ACHN (cell line): ENCODE data around the gene MOBP.
"Not testable (repeated sequence)": the region's sequence is repeated elsewhere in the genome, so short reads cannot be mapped to it uniquely, and the experiment has no call there.

Experiments
- DNase-seq: peaks from one replicate; pipeline ENCODE4 v3.0.0-alpha.2; 2015
- in situ Hi-C: cut with HindIII; loops from 2 replicates; pipeline ENCODE4 v1.10.0; 2017; ENCODE audit warnings: low sequenced_read_pairs, low pct_ligation_motif_present, low pct_unique_long_range_greater_than_20kb

The MOBP gene

GRCh38 chr3:39447637-39448483 is 19.6 kb upstream of the MOBP start:
- in situ Hi-C loops = no loop called here
- DNase-seq = peak; percentile 78

- DNase-seq = no peak
- in situ Hi-C loops = no loop called here
Measured at GRCh38 chr3:39448506-39449233, 18.8 kb upstream of the MOBP start.

GRCh38 chr3:39449796-39450195 is 17.7 kb upstream of the MOBP start:
- no peak for DNase-seq
- in situ Hi-C loops = no loop called here

- DNase-seq = no peak
- in situ Hi-C loops = no loop called here
Measured at GRCh38 chr3:39453134-39453533, 14.3 kb upstream of the MOBP start.

- in situ Hi-C loops = not testable (repeated sequence)
Measured at GRCh38 chr3:39453872-39454271, 13.6 kb upstream of the MOBP start.

GRCh38 chr3:39454591-39455217 is 12.8 kb upstream of the MOBP start:
- in situ Hi-C loops = no loop called here
- no peak for DNase-seq

More at GRCh38 chr3:39453872-39454271, 13.6 kb upstream of the MOBP start:
- not testable (repeated sequence) for DNase-seq

GRCh38 chr3:39456159-39456558 is 11.3 kb upstream of the MOBP start:
- DNase-seq = no peak
- in situ Hi-C loops = no loop called here

- in situ Hi-C loops = no loop called here
- DNase-seq = no peak
Measured at GRCh38 chr3:39457361-39457760, 10.1 kb upstream of the MOBP start.

GRCh38 chr3:39458579-39458978 is 8.9 kb upstream of the MOBP start:
- DNase-seq, in situ Hi-C loops: not testable (repeated sequence)

- no peak for DNase-seq
- in situ Hi-C loops = no loop called here
Measured at GRCh38 chr3:39460677-39461076, 6.8 kb upstream of the MOBP start.

GRCh38 chr3:39463269-39463668 is 4.2 kb upstream of the MOBP start:
- no peak for DNase-seq
- in situ Hi-C loops = no loop called here

GRCh38 chr3:39466988-39467387 is 492 bp upstream of the MOBP start:
- in situ Hi-C loops = no loop called here

GRCh38 chr3:39468108-39468436 is 592 bp downstream of the MOBP start:
- DNase-seq = no peak
- in situ Hi-C loops = no loop called here

More at GRCh38 chr3:39466988-39467387, 492 bp upstream of the MOBP start:
- DNase-seq = no peak

- DNase-seq = no peak
- in situ Hi-C loops = no loop called here
Measured at GRCh38 chr3:39469258-39469657, 1.8 kb downstream of the MOBP start.

- in situ Hi-C loops = no loop called here
- DNase-seq = no peak
Measured at GRCh38 chr3:39469945-39470344, 2.5 kb downstream of the MOBP start.

- in situ Hi-C loops = no loop called here
- DNase-seq = no peak
Measured at GRCh38 chr3:39471652-39472051, 4.2 kb downstream of the MOBP start.

- no peak for DNase-seq
- in situ Hi-C loops = no loop called here
Measured at GRCh38 chr3:39473452-39474125, 6.1 kb downstream of the MOBP start.

- in situ Hi-C loops = no loop called here
- no peak for DNase-seq
Measured at GRCh38 chr3:39474126-39474515, 6.6 kb downstream of the MOBP start.

GRCh38 chr3:39476783-39477182 is 9.3 kb downstream of the MOBP start:
- in situ Hi-C loops = no loop called here
- no peak for DNase-seq
